CD4-positive, alpha-beta T cell (primary cell): ENCODE measurements around the gene NET1. TPM values are rescaled to one million over a fixed set of nuclear protein-coding genes. Genes with fewer than 3 reads are reported as not detected.

Source experiments
- ATAC-seq: fragments of 200-7000 bp; cut with Tn5 transposase; one replicate; pipeline ENCODE4 v1.10.0; 2022; ENCODE audit warnings: mild to moderate bottlenecking; ENCODE audit not compliant: poor library complexity
- CTCF ChIA-PET: fragments of 350-600 bp; sonication (Branson Sonifier 250); formaldehyde crosslinking; loops from one replicate; lab custom pipeline; 2021; ENCODE audit warnings: antibody characterized with exemption, inconsistent platforms; lab: Charles Lee
- POLR2A ChIA-PET: fragments of 350-600 bp; sonication (Branson Sonifier 250); formaldehyde crosslinking; loops from one replicate; lab custom pipeline; 2021; ENCODE audit warnings: antibody characterized with exemption, inconsistent platforms; lab: Charles Lee
- DNase-seq, 14 experiments: peaks; one replicate each; pipeline ENCODE4 v3.0.0-alpha.2; 2013 to 2020; ENCODE audit warnings: mixed read lengths in 2 of 14
- H3K27ac ChIP-seq, 2 donors: one replicate each; pipeline versions ENCODE4 v1.5.1 to v1.7.0; 2013; ENCODE audit warnings: low read length in 2 of 2, low read depth in 1 of 2, mild to moderate bottlenecking in 1 of 2
- H3K27me3 ChIP-seq, 2 experiments: 1 replicate in 1 of 2; 2 replicates in 1 of 2; pipeline versions ENCODE4 v1.6.1 to v1.7.0; 2013; ENCODE audit warnings: low read length in 2 of 2, control low read depth in 1 of 2, mild to moderate bottlenecking in 1 of 2, moderate library complexity in 1 of 2; ENCODE audit not compliant: insufficient read depth in 2 of 2, control insufficient read depth in 1 of 2
- H3K36me3 ChIP-seq: one replicate; pipeline ENCODE4 v1.6.1; 2013; ENCODE audit warnings: low read length, control low read depth; ENCODE audit not compliant: insufficient read depth
- H3K4me1 ChIP-seq: one replicate; pipeline ENCODE4 v1.6.1; 2013; ENCODE audit warnings: low read length, control low read depth; ENCODE audit not compliant: insufficient read depth
- H3K4me3 ChIP-seq: one replicate; pipeline ENCODE4 v1.5.1; 2013; ENCODE audit warnings: mild to moderate bottlenecking, low read length, moderate library complexity
- H3K9me3 ChIP-seq, 2 experiments: 1 replicate in 1 of 2; 2 replicates in 1 of 2; pipeline versions ENCODE4 v1.6.1 to v1.7.0; 2013; ENCODE audit warnings: low read length in 2 of 2, mild to moderate bottlenecking in 2 of 2, control low read depth in 1 of 2, moderate library complexity in 1 of 2; ENCODE audit not compliant: control insufficient read depth in 1 of 2, insufficient read depth in 1 of 2
- H3K27ac Mint-ChIP-seq: one replicate; pipeline ENCODE4 v1.8.0; 2020; ENCODE audit warnings: mixed read lengths
- H3K27me3 Mint-ChIP-seq: one replicate; pipeline ENCODE4 v1.8.0; 2021; ENCODE audit warnings: mixed read lengths
- H3K36me3 Mint-ChIP-seq: one replicate; pipeline ENCODE4 v1.8.0; 2021; ENCODE audit warnings: low read depth, mixed read lengths
- H3K4me1 Mint-ChIP-seq: one replicate; pipeline ENCODE4 v1.8.0; 2021; ENCODE audit warnings: low read depth, mixed read lengths
- H3K4me3 Mint-ChIP-seq: one replicate; pipeline ENCODE4 v1.8.0; 2020; ENCODE audit warnings: mild to moderate bottlenecking, mixed read lengths
- H3K9me3 Mint-ChIP-seq: one replicate; pipeline ENCODE4 v1.8.0; 2020; ENCODE audit warnings: mixed read lengths
- CTCF ChIP-seq: fragments of 200-600 bp; IDR thresholded peaks from one replicate; pipeline ENCODE4 v1.8.0; 2022; ENCODE audit warnings: antibody characterized with exemption, mild to moderate bottlenecking
- intact Hi-C, 2 experiments: fragments of 100-400 bp; cut with DNase I in 1 of 2; cut with micrococcal nuclease in 1 of 2; formaldehyde crosslinking; loops; one replicate each; pipeline versions ENCODE4 v1.15.1 to v1.9.0; 2023 to 2025; cut with DNase I, micrococcal nuclease
- total RNA-seq, 174 experiments: library from RNA in 2 of 174; stranded (reverse) in 2 of 174; gene quantifications; one replicate each; pipeline ENCODE4 v1.2.3 and lab custom pipeline; 2021 to 2026

Gene NET1
- total RNA-seq, 2 experiments from 2014 or later: 29.0 to 30.5 TPM

DNA sequence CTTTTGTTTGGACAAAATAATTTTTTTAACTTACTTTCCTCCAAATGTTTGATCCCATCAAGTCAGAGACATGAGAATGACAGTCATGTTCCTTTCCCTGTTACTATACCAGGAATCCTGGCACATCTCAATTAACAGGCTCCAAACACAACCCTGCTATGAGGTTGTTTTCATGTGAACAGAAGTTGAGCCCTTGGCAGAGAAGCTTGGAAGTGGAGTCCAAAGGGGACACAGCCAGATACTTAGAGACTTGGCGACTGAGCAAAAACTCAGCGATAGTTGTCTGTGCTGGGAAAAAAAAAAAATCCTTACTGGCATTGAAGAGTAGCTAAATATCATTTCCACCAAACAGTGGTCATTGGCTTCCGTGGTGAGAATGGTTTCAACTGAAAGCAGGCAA is 20.6 kb upstream of the NET1 start:
- peaks cover 18% of the 10 kb centered on the region for H3K9me3 Mint-ChIP-seq
- POLR2A ChIA-PET: no interaction called here

GRCh38 chr10:5393529-5393928 is 18.8 kb upstream of the NET1 start:
- Mint-ChIP-seq H3K4me1 (no peaks in the 10 kb centered on the region), H3K4me3 (no peak overlapping the region), H3K9me3 (peaks cover 14% of the 10 kb centered on the region), H3K36me3 (no peaks in the 10 kb centered on the region), H3K27ac (no peak overlapping the region), H3K27me3 (peaks cover 6% of the 10 kb centered on the region)
- TF ChIP-seq CTCF: no peak
- no peak overlapping the region for H3K27ac ChIP-seq
- intact Hi-C loops: no loop called here
- no peaks in the 10 kb centered on the region for H3K4me1 ChIP-seq
- no peaks in the 10 kb centered on the region for H3K36me3 ChIP-seq
- no peak overlapping the region for H3K4me3 ChIP-seq
- ATAC-seq: no peak
- ChIA-PET CTCF (no interaction called here), POLR2A (no interaction called here)
- no peak for DNase-seq
- H3K9me3 ChIP-seq: peaks cover 4 to 29% of the 10 kb centered on the region in 2 experiments
- H3K27me3 ChIP-seq: peaks cover 0 to 8% of the 10 kb centered on the region in 2 experiments

More for the DNA sequence above, 20.6 kb upstream of the NET1 start:
- no peak for TF ChIP-seq CTCF
- Mint-ChIP-seq H3K4me1 (no peaks in the 10 kb centered on the region), H3K4me3 (no peak overlapping the region), H3K27me3 (peaks cover 11% of the 10 kb centered on the region), H3K27ac (no peak overlapping the region), H3K36me3 (peaks cover 4% of the 10 kb centered on the region)
- no peaks in the 10 kb centered on the region for H3K4me1 ChIP-seq
- no peak overlapping the region for H3K27ac ChIP-seq
- ATAC-seq (no peak), DNase-seq (no peak)
- H3K27me3 ChIP-seq: peaks cover 0 to 2% of the 10 kb centered on the region in 2 experiments
- peaks cover 4 to 29% of the 10 kb centered on the region in 2 experiments for H3K9me3 ChIP-seq
- intact Hi-C loops: no loop called here
- CTCF ChIA-PET: interaction anchor here (2.9 kb wide), 1 partner anchor 542 kb away, joined by 8 read pairs; no protein-coding TSS in a partner anchor
- no peaks in the 10 kb centered on the region for H3K36me3 ChIP-seq
- H3K4me3 ChIP-seq: no peak overlapping the region

GRCh38 chr10:5395168-5395567 is 17.2 kb upstream of the NET1 start:
- intact Hi-C loops: no loop called here

More at GRCh38 chr10:5395168-5395567, 17.2 kb upstream of the NET1 start:
- peaks cover 4 to 19% of the 10 kb centered on the region in 2 experiments for H3K9me3 ChIP-seq
- H3K4me1 ChIP-seq: no peaks in the 10 kb centered on the region
- peaks cover 7% of the 10 kb centered on the region for H3K9me3 Mint-ChIP-seq
- H3K27me3 Mint-ChIP-seq: peaks cover 18% of the 10 kb centered on the region
- CTCF ChIA-PET: no interaction called here
- DNase-seq (no peak), ATAC-seq (no peak)
- no peak overlapping the region for H3K27ac Mint-ChIP-seq
- H3K27me3 ChIP-seq: peaks cover 0 to 8% of the 10 kb centered on the region in 2 experiments
- H3K4me3 Mint-ChIP-seq: no peak overlapping the region
- H3K4me1 Mint-ChIP-seq: no peaks in the 10 kb centered on the region
- no peak overlapping the region for H3K27ac ChIP-seq
- no peak for TF ChIP-seq CTCF
- no peak overlapping the region for H3K4me3 ChIP-seq
- POLR2A ChIA-PET: no interaction called here
- no peaks in the 10 kb centered on the region for H3K36me3 Mint-ChIP-seq
- H3K36me3 ChIP-seq: no peaks in the 10 kb centered on the region
